ENCODE results near the gene RNF10. TPM values are rescaled to one million over a fixed set of nuclear protein-coding genes. Genes with fewer than 3 reads are reported as not detected.

The RNF10 gene
- total RNA-seq, 1 donor from 2014 or later: 181 TPM

GRCh38 chr12:120588948-120589930 lies 55.1 kb downstream of the RNF10 start:
- H3K4me3 Mint-ChIP-seq (ENCODE audit: unreplicated experiment): no peak overlapping the region
- H3K4me1 Mint-ChIP-seq (ENCODE audit: low read depth, unreplicated experiment): no peaks in the 10 kb centered on the region
- H3K27ac Mint-ChIP-seq (ENCODE audit: unreplicated experiment): no peak overlapping the region
- no peak for DNase-seq (ENCODE audit: low read depth)
- no peaks in the 10 kb centered on the region for H3K36me3 ChIP-seq (ENCODE audit: insufficient read depth, low read length)
- no peaks in the 10 kb centered on the region for H3K4me1 ChIP-seq (ENCODE audit: insufficient read depth, low read length)
- FAIRE-seq: no peak
- H3K4me2 ChIP-seq (ENCODE audit: low read length): no peak overlapping the region
- H4K20me1 ChIP-seq (ENCODE audit: insufficient read depth, low read length): no peaks in the 10 kb centered on the region
- no peaks in the 10 kb centered on the region for H3K9me3 Mint-ChIP-seq (ENCODE audit: unreplicated experiment)
- H3K27ac ChIP-seq (ENCODE audit: low read depth, low read length): no peak overlapping the region
- peaks cover 36% of the 10 kb centered on the region for H3K27me3 Mint-ChIP-seq (ENCODE audit: low read depth, unreplicated experiment)
- H3K79me2 ChIP-seq (ENCODE audit: insufficient read depth, low read length): no peaks in the 10 kb centered on the region
- H3K36me3 Mint-ChIP-seq (ENCODE audit: low read depth, unreplicated experiment): no peaks in the 10 kb centered on the region
- H3K27me3 ChIP-seq (ENCODE audit: insufficient read depth, low read length): peaks cover 8% of the 10 kb centered on the region
- TF ChIP-seq EZH2 (IDR thresholded peaks at IDR 0.05; ENCODE audit: insufficient read depth, low read length): no peak
- H3K9me3 ChIP-seq (ENCODE audit: insufficient read depth, low read depth, low read length): no peaks in the 10 kb centered on the region
- H3K4me3 ChIP-seq (ENCODE audit: insufficient read depth, low read depth, low read length): no peak overlapping the region
- H3K9ac ChIP-seq (ENCODE audit: low read length): no peak overlapping the region
- H2AFZ ChIP-seq (ENCODE audit: low read depth, low read length): no peak overlapping the region

GRCh38 chr12:120590741-120591407 lies 56.7 kb downstream of the RNF10 start:
- H3K9ac ChIP-seq (ENCODE audit: low read length): no peak overlapping the region
- no peak overlapping the region for H3K27ac ChIP-seq (ENCODE audit: low read depth, low read length)
- no peaks in the 10 kb centered on the region for H4K20me1 ChIP-seq (ENCODE audit: insufficient read depth, low read length)
- Mint-ChIP-seq H3K4me3 (ENCODE audit: unreplicated experiment) (no peak overlapping the region), H3K4me1 (ENCODE audit: low read depth, unreplicated experiment) (no peaks in the 10 kb centered on the region), H3K27ac (ENCODE audit: unreplicated experiment) (no peak overlapping the region), H3K36me3 (ENCODE audit: low read depth, unreplicated experiment) (no peaks in the 10 kb centered on the region), H3K27me3 (ENCODE audit: low read depth, unreplicated experiment) (peaks cover 40% of the 10 kb centered on the region), H3K9me3 (ENCODE audit: unreplicated experiment) (no peaks in the 10 kb centered on the region)
- FAIRE-seq (no peak), DNase-seq (ENCODE audit: low read depth) (no peak)
- no peaks in the 10 kb centered on the region for H3K4me1 ChIP-seq (ENCODE audit: insufficient read depth, low read length)
- TF ChIP-seq CTCF (IDR thresholded peaks at IDR 0.05; ENCODE audit: insufficient read depth, low read depth, low read length) (no peak), EZH2 (IDR thresholded peaks at IDR 0.05; ENCODE audit: insufficient read depth, low read length) (no peak)
- H3K9me3 ChIP-seq (ENCODE audit: insufficient read depth, low read depth, low read length): no peaks in the 10 kb centered on the region
- no peaks in the 10 kb centered on the region for H3K36me3 ChIP-seq (ENCODE audit: insufficient read depth, low read length)
- H3K27me3 ChIP-seq (ENCODE audit: insufficient read depth, low read length): peaks cover 5% of the 10 kb centered on the region
- H3K79me2 ChIP-seq (ENCODE audit: insufficient read depth, low read length): no peaks in the 10 kb centered on the region
- H3K4me3 ChIP-seq (ENCODE audit: insufficient read depth, low read depth, low read length): no peak overlapping the region
- H3K4me2 ChIP-seq (ENCODE audit: low read length): no peak overlapping the region
- no peak overlapping the region for H2AFZ ChIP-seq (ENCODE audit: low read depth, low read length)

- no peaks in the 10 kb centered on the region for H3K79me2 ChIP-seq (ENCODE audit: insufficient read depth, low read length)
- Mint-ChIP-seq H3K27ac (ENCODE audit: unreplicated experiment) (no peak overlapping the region), H3K4me1 (ENCODE audit: low read depth, unreplicated experiment) (no peaks in the 10 kb centered on the region), H3K4me3 (ENCODE audit: unreplicated experiment) (no peak overlapping the region), H3K27me3 (ENCODE audit: low read depth, unreplicated experiment) (peaks cover 37% of the 10 kb centered on the region), H3K36me3 (ENCODE audit: low read depth, unreplicated experiment) (no peaks in the 10 kb centered on the region), H3K9me3 (ENCODE audit: unreplicated experiment) (no peaks in the 10 kb centered on the region)
- H2AFZ ChIP-seq (ENCODE audit: low read depth, low read length): no peak overlapping the region
- FAIRE-seq (no peak), DNase-seq (ENCODE audit: low read depth) (no peak)
- no peak overlapping the region for H3K4me3 ChIP-seq (ENCODE audit: insufficient read depth, low read depth, low read length)
- H3K9ac ChIP-seq (ENCODE audit: low read length): no peak overlapping the region
- no peak overlapping the region for H3K4me2 ChIP-seq (ENCODE audit: low read length)
- no peak overlapping the region for H3K27ac ChIP-seq (ENCODE audit: low read depth, low read length)
- peaks cover 2% of the 10 kb centered on the region for H3K27me3 ChIP-seq (ENCODE audit: insufficient read depth, low read length)
- no peaks in the 10 kb centered on the region for H3K36me3 ChIP-seq (ENCODE audit: insufficient read depth, low read length)
- H4K20me1 ChIP-seq (ENCODE audit: insufficient read depth, low read length): no peaks in the 10 kb centered on the region
- H3K4me1 ChIP-seq (ENCODE audit: insufficient read depth, low read length): no peaks in the 10 kb centered on the region
- H3K9me3 ChIP-seq (ENCODE audit: insufficient read depth, low read depth, low read length): no peaks in the 10 kb centered on the region
- TF ChIP-seq EZH2 (IDR thresholded peaks at IDR 0.05; ENCODE audit: insufficient read depth, low read length) (no peak), CTCF (IDR thresholded peaks at IDR 0.05; ENCODE audit: insufficient read depth, low read depth, low read length) (no peak)
These were observed 58.2 kb downstream of the RNF10 start for GRCh38 chr12:120592121-120593049.
